Ishikawa (cell line): ENCODE measurements around the gene AIFM2.

Experiments
- CEBPB ChIP-seq: IDR thresholded peaks from 2 replicates; pipeline ENCODE4 v1.6.1; 2012
- CREB1 ChIP-seq: IDR thresholded peaks from 2 replicates; pipeline ENCODE4 v1.6.1; 2012; ENCODE audit warnings: low read depth
- EGR1 ChIP-seq: IDR thresholded peaks from 2 replicates; pipeline ENCODE4 v1.6.1; 2012
- EP300 ChIP-seq: IDR thresholded peaks from 2 replicates; pipeline ENCODE4 v1.6.1; 2012; ENCODE audit warnings: borderline replicate concordance
- FOXM1 ChIP-seq: IDR thresholded peaks from 2 replicates; pipeline ENCODE4 v1.6.1; 2012; ENCODE audit warnings: low read depth, borderline replicate concordance
- NFIC ChIP-seq: IDR thresholded peaks from 2 replicates; pipeline ENCODE4 v1.6.1; 2012
- RAD21 ChIP-seq: IDR thresholded peaks from 2 replicates; pipeline ENCODE4 v1.6.1; 2012; ENCODE audit warnings: low read depth
- TAF1 ChIP-seq: IDR thresholded peaks from 2 replicates; pipeline ENCODE4 v1.6.1; 2012; ENCODE audit warnings: low read depth, mild to moderate bottlenecking
- TCF12 ChIP-seq: IDR thresholded peaks from 2 replicates; pipeline ENCODE4 v1.6.1; 2012; ENCODE audit warnings: low read depth
- TEAD4 ChIP-seq: IDR thresholded peaks from 2 replicates; pipeline ENCODE4 v1.6.1; 2012
- YY1 ChIP-seq: IDR thresholded peaks from 2 replicates; pipeline ENCODE4 v1.6.1; 2012; ENCODE audit warnings: low read depth
- ZBTB7A ChIP-seq: IDR thresholded peaks from 2 replicates; pipeline ENCODE4 v1.6.1; 2012; ENCODE audit warnings: low read depth
- TF ChIP-seq, protein P1 (sequence below): IDR thresholded peaks from 2 replicates; pipeline ENCODE4 v1.6.1; 2012; ENCODE audit warnings: low read depth, mild to moderate bottlenecking
- TF ChIP-seq, protein P2 (sequence below): IDR thresholded peaks from 2 replicates; pipeline ENCODE4 v1.6.1; 2012
- TF ChIP-seq, protein P3 (sequence below): IDR thresholded peaks from 2 replicates; pipeline ENCODE4 v1.6.1; 2012

Gene AIFM2

DNA sequence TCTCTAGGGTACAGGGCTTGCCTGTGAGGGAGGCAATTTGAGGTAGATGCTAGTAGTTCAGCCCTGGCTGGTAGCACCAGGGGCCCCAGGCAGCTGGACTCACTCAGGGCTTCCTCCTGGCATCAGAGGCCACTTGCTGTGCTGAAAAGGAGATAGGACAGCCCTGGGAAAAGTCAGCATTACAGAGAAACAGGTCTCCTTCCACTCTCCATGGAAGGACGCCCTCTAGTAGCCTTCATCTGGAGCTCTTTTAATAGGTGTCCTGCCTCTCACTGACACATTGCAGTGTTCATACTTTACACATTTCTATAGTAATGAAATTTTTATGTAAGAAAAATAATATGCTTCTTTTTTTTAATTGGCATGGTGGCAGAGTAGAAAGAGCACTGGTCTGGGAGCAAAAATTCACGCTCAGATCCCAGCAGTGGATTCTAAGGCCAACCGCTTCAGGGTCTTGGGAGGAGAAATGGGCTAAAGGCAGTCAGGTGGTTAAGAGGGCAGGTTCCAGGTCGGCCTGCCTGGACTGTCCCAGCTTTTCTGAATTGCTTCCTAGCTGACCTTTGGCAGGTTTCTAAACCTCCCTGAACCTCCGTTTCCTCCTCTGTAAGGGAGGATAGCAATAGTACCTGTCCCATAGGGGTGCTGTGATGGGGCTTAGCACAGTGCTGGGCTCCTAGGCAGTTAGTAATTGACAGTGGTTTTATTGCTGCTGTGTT, 35.8 kb downstream of the AIFM2 start:
- TF ChIP-seq NFIC (no peak), TEAD4 (no peak), ZBTB7A (no peak), FOXM1 (no peak), TAF1 (no peak), EP300 (no peak), CEBPB (no peak), YY1 (no peak), EGR1 (no peak)
- TF ChIP-seq, protein P1, sequence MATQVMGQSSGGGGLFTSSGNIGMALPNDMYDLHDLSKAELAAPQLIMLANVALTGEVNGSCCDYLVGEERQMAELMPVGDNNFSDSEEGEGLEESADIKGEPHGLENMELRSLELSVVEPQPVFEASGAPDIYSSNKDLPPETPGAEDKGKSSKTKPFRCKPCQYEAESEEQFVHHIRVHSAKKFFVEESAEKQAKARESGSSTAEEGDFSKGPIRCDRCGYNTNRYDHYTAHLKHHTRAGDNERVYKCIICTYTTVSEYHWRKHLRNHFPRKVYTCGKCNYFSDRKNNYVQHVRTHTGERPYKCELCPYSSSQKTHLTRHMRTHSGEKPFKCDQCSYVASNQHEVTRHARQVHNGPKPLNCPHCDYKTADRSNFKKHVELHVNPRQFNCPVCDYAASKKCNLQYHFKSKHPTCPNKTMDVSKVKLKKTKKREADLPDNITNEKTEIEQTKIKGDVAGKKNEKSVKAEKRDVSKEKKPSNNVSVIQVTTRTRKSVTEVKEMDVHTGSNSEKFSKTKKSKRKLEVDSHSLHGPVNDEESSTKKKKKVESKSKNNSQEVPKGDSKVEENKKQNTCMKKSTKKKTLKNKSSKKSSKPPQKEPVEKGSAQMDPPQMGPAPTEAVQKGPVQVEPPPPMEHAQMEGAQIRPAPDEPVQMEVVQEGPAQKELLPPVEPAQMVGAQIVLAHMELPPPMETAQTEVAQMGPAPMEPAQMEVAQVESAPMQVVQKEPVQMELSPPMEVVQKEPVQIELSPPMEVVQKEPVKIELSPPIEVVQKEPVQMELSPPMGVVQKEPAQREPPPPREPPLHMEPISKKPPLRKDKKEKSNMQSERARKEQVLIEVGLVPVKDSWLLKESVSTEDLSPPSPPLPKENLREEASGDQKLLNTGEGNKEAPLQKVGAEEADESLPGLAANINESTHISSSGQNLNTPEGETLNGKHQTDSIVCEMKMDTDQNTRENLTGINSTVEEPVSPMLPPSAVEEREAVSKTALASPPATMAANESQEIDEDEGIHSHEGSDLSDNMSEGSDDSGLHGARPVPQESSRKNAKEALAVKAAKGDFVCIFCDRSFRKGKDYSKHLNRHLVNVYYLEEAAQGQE = no peak
- TF ChIP-seq, protein P2, sequence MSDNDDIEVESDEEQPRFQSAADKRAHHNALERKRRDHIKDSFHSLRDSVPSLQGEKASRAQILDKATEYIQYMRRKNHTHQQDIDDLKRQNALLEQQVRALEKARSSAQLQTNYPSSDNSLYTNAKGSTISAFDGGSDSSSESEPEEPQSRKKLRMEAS = no peak
- TF ChIP-seq, protein P3, sequence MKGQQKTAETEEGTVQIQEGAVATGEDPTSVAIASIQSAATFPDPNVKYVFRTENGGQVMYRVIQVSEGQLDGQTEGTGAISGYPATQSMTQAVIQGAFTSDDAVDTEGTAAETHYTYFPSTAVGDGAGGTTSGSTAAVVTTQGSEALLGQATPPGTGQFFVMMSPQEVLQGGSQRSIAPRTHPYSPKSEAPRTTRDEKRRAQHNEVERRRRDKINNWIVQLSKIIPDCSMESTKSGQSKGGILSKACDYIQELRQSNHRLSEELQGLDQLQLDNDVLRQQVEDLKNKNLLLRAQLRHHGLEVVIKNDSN = no peak

DNA sequence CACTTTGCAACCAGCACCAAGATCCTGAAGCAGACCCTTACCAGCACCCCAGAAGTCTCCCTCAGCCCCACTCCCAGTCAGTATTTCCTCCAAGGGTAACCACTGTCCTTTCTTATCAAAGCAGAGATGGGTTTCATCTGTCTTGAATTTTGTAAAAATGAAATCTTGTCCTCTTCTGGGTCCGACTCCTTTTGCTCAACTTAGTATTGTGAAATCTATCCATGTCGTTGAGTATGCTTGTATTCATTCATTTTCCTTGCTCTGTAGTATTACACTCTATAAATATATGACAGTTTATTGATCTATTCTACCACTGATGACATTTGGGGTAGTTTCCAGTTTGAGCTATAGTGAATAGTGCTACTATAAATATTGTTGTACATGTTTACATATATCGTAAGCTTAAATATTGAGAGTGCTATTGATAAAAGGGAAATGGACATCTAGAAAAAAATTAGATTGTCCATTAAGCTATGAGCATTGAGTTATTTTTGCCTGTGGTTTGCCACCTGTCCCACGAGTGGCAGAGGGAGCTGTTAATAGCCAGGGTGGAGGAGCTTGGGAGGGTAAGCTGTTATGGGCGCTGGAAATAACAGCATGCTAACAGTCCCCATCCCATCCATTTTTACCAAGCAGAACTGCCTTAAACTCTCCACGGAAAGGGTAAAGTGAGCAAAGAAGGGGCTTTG, 36.5 kb downstream of the AIFM2 start:
- TF ChIP-seq NFIC (no peak), TAF1 (no peak), TCF12 (no peak), CREB1 (no peak), RAD21 (no peak), TEAD4 (no peak), YY1 (no peak), ZBTB7A (no peak), EGR1 (no peak), FOXM1 (no peak), CEBPB (no peak), EP300 (no peak)
- TF ChIP-seq, protein P1 = no peak
- TF ChIP-seq, protein P3 = no peak
- TF ChIP-seq, protein P2 = no peak

DNA sequence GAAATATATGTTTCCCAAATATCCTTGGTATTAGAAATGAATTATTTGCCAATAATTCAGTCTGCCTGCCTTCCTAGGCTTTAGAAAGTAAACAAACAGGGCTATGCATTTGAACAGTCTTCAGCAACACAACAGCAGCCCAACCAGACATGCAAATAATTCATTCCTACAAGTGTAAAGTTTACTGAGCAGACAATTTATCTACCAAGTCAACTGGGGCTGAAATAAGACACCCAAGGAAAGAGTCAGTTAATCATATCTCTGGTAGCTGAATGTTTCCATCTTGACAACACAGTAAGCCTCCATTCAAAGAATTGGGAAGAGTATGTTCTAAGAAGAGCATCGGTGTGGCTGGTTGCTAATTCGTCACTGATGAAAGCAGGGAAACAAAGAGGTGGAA, 38.4 kb downstream of the AIFM2 start:
- TF ChIP-seq CREB1 = no peak

DNA sequence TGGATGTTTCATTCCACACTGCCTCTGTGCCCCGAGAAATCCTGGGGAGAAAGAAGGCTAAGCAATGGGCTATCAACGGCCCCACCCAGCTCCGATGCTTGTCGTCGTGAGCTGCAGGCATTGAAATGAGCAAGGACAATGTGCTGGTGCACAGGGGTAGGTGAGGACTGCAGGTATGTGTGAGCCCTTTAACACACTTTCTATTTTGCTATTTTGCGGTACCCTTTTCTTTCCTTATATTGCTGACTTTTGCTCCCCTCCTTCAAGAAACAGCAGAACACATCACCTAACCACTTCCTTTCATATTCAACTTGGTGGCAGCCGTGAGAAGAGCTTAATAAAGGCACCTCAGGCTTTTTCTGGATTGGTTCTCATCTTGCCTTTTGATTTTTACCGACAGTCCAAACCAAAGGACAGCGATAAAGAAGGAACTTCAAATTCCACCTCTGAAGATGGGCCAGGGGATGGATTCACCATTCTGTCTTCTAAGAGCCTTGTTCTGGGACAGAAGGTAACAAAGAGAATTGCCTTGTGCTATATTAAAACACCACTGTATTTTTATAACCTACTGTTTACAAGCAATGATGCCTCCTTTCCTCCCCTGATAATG, 39.2 kb downstream of the AIFM2 start:
- TF ChIP-seq TEAD4 = no peak
- no peak for TF ChIP-seq NFIC
- no peak for TF ChIP-seq EP300
- TF ChIP-seq CEBPB = no peak

DNA sequence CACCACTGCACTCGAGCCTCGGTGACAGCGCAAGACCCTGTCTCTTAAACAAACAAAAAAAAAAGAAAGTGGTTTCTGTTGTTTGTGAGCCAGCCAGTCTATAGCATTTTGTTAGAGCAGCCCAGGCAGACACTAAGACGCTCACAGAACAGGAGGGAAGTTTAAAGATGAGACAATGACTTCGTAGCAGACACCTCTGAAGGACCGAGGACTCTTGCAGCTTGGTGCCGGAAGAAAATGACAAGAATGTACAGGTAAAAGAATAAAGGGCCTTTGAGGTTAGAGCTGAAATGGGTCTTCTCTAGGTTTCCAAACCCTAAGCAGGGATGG, 40.3 kb downstream of the AIFM2 start:
- no peak for TF ChIP-seq EP300
- TF ChIP-seq TEAD4 = no peak
- TF ChIP-seq RAD21 = no peak
- no peak for TF ChIP-seq CREB1

DNA sequence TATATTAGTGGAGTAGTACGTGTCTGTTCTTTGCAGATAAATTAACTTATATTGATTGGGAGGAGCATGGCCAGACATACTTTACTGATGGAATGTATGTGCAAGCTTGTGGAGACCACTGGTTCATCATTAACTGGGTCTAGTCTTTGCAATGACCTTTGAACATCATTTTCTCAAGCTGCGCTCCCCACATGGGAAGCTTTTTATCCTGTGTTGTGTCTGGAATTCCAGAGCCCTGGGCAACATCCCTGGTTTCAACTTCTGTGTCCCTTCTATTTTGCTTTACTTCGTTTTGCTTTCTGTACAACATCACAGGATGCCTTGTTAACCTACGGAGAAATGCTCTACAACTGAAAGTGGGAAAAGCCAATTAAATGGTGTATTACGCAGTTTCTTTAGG, 41.7 kb downstream of the AIFM2 start:
- TF ChIP-seq ZBTB7A (no peak), RAD21 (no peak), FOXM1 (no peak), NFIC (no peak)
- TF ChIP-seq, protein P2 = no peak
